Colon (tissue), 2 donors: ENCODE measurements around the gene NHERF1.

Experiments
- FAIRE-seq: peaks from 2 replicates; lab custom pipeline; 2012; peaks lifted over from hg19 to GRCh38; lab: Jason Lieb, UNC
- donor health status: control.
- donor health status: control.

NHERF1 gene

DNA sequence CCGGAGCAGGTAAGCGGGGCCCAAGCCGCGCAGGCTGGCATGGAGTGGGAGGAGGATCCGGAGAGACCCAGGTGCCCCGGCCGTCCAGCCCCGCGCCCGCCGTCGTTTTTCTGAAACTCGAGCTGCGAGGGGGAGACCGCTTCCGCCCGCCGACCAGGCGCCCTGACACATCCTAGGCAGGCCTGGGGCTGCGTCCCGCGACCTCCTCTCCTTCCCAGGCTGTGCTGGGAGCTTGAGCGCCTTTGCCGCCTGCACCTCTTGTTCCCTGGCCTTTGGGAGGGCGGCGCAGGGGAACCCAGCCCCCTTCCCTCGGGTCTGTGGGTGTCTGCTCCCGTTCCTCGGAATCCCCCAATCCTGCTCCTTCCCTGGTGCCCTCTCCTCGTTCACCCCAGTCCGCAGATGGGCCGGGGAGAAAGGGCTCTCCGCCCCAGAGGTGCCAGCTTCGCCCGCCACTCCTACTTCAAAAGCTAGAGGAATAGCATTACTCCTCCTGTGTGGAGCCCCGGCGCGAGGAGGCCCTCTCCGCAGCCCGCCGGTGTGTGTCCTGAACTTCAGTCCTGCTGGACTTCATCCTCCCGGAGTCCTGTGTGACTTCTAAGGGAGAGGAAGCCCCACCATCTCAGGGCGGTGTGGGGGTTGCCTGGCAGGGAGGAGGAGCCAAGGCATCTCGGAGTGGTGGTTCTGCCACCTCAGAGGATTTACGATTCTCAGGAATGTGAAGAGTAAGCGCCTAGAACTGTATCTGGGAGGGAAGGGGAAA, 1.0 kb downstream of the NHERF1 start:
- no peak for FAIRE-seq

DNA sequence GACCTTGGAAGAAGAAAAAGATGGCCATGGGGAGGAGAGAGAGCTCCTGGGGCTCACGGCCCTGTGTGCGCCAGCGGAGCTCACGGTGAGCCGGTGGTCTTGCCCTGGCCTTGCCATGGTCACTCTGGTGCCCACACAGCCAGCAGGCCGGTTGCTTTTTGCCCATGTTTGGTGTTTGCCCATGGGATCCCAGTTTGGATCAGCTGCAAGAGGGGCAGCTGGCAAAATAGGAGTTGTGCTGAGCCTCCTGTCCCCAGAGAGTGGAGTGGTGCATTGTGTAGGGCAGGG, 1.6 kb downstream of the NHERF1 start:
- no peak for FAIRE-seq

DNA sequence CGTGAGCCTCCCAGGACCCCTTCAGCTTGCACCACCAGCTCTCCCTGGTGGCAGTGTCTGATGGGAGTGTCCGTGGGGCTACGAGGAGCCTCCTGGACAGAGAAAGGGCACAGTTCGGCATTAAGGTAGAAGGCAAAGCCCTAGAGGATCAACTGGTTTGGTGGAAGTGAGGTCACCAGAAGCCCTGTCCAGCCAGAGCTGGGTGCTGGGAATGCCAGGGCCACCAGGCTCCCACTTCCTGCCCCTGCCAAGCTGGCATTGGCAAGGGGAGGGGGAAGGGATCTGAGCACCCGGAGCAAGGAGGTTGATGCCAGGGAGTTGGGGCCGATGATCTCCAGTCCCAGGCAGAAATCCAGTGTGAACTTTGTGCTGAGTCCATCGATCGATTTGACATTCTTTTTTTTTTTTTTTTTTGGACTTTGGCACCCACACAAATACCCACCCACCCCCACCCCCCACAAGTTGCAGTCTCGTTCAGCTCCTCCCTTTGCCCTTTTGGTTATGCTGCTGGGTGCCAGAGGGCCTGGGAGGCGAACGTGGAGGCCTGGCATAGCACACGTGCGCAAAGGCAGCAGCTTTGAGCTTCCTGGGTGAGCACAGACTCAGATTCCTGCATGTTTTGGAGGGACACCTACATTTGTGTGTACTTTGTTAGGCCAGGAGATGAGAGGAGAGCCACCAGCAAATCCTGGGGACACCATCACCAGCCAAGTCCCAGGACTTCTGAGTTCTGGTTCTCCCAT, 2.1 kb downstream of the NHERF1 start:
- no peak for FAIRE-seq

DNA sequence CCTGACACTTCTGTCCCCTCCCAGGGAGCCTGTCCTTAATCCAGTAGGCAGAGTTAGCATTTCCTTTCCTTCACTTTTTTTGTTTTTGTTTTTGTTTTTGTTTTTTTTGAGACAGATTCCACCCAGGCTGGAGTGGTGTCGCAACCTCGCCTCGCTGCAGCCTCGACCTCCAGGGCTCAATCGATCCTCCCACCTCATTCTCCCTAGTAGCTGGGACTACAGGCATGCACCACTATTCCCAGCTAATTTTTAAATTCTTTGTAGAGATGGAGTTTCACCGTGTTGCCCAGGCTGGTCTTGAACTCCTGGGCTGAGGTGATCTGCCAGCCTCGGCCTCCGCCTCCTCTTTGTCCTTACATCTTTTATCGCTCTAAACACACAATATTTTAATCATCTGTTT, 4.0 kb downstream of the NHERF1 start:
- FAIRE-seq, result no peak

DNA sequence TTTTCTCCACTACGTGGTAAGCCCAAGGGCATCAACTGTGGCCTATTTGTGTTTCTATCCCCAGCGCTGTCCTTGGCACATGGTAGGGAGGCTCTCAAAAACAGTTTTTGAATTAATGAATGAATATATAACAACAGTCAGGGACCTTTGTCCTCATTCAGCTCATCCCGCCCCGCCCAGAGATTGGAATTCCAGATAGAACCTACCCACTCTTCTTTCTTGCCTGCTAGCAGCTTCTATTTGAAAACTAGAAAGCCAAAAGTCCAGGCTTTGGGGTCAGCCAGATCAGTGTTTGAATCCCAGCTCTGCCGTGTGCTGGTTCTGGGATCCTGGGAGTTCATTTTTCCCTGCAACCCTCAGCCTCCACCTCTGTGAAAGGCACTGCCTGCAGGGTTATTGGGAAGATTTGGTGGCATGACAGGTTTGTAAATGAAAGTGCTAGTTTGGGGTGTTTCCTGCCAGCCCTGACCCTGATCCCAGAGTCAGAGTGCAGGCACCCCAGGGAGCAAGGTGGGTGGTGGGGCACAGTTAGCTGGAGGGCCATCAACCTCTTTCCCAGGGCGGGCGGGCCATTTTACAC, 4.5 kb downstream of the NHERF1 start:
- FAIRE-seq, result no peak

DNA sequence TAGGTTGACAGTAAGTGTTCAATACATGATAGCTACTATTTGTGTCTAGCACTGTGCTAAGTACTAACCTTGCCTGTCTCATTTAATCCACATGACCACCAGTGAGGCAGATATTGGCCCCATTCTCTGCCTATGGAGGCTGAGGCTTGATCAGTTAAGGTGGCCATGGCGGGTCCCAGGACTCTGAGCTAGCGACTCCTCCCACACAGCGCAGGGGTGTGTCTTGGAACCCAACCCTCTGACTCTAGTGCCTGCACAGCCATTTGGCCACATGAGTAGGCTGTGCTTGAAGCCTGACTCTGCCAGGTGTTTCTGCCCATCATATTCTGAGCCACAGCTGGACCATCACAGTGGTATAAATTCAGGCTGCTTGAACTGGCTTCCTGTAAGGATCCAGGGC, 6.4 kb downstream of the NHERF1 start:
- no peak for FAIRE-seq

DNA sequence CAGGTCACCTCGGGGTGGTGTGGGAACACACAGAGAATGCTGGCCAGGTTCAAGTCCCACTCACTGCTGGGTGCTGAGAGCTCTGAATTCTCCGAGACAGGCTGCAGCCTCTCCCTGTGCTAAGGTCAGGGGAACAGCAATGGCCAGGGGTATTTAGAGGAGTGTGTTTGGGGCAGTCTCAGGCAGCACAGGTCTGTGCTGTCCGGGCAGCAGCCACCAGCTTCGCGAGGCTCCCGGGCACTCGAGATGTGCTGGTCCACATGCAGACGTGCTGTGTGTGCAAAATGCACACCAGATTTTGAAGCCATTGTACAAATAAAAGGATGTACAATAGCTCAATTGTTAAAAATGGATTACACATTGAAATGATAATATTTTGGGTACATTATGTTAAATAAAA, 7.1 kb downstream of the NHERF1 start:
- no peak for FAIRE-seq

DNA sequence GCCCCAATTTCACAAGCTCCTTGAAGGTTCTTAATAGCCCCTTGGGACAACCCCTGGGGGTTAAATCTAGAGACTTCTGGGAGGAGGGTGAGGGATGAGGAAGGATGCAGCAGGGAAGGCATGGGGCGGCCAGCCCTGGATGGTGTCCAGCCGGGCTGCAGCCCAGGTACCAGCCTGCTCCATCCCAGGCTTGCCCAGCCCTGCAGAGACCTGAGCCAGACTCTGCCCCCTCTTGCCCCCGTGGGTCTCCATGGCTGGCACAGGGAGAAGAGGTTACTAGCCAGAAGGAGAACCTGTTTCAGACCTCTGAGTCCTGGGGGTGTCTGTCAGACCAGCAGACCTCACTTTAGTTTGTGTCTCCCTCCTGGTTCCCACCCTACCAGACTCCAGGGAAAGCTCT, 8.5 kb downstream of the NHERF1 start:
- no peak for FAIRE-seq

DNA sequence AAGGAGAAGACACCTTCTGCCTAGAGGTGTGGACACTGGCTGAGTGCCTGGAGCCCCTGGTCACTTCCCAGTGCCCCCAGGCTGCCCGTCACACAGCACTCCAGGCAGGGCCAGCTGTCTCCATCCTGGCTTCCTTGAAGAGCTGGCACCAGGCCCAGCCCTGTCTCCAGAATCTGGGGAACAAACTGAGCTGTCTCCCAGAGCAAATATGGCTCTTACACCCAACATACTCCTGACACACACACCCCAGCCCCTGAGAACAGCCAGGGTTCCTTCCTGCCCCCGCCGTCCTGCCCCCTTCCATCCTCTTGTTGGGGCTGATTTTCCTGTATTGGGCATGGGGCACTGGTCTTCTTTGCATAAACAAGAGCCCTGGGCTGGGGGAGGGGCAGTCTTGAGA, 9.1 kb downstream of the NHERF1 start:
- no peak for FAIRE-seq

DNA sequence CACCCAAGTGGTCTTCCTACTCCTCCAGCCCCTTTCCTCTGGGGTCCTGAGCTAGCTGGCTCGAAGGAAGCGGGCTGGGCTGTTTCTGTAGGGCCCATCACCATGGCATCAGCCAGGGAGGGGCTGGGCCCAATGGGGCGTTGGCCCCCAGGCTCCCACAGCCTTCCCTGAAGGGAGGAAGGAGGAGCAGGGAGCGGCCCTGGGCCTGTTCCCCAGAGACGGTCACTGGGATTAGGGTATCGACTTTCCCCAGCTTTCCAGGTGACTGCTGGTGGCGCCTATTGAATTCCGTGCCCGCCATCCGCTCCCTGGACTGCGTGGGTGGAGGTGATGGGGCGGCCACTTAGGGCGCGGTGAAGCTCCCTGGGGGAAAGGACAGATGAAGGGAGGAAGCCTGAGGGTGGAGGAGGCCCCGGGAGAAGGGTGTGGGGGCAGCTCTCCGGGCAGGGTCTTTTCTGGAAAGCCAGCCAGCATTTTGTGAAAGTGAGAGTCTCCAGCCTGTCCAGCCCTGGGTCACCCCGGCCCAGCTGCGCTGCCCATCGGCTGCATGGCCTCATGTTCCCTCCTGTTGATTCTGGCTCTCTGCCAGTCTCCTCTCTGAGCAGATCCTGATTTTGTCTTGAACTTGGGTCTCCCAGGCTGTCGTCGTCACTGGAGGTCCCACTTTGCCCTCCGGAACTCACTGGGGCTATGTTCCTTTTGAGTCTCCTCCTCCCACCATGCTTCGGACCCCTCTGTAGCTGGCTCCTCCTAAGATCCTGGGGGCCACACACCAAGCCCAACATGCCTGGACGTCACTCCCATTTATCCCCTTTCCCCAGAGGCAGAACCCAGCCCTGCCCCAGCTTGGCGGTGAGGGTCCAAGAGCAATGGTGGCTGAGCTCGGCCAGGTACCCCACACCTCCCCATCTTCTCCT, 9.8 kb downstream of the NHERF1 start:
- FAIRE-seq, result no peak

DNA sequence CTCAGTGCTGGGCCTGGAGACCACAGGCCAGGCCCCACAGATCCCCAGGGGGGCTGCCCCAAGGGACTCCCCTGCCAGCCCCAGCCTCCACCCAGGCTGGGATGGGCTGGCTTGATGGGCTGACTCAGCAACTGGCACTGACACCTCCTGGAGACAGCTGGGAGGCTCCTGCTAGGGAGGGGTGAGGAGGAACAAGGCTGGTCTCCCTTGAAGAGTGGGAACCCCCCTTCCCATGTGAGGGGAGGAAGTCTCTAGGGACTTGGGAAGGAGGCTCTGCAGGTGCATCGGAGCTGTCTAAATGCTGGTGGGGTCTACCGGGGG, 10.4 kb downstream of the NHERF1 start:
- no peak for FAIRE-seq

DNA sequence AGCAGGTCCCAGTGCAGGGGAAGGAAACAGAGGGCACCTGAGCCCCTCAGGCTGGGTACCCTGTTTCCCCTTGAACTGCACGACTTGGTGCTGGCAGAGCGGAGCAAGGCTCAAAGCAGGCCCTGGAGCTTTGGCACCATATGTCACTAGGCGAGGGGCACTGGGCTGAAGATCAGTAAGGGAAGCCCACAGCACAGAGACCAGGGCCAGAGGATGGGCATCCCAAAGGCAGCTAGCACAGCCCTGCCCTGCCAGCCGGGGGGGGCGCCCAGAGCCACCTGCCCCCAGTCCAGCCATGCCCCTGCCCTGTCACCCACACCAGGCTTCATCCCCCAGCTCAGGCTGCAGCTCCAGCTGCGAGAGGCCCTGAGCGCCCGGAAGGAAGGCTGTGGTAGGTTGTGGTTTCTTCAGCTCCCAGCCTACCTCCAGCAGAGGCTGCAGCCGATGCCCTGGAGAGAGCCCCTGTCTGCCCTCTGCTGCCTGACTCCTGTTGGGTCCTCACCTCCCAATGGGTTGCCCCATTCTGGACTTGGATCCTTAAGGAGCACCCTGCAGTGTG, 10.9 kb downstream of the NHERF1 start:
- FAIRE-seq, result no peak

DNA sequence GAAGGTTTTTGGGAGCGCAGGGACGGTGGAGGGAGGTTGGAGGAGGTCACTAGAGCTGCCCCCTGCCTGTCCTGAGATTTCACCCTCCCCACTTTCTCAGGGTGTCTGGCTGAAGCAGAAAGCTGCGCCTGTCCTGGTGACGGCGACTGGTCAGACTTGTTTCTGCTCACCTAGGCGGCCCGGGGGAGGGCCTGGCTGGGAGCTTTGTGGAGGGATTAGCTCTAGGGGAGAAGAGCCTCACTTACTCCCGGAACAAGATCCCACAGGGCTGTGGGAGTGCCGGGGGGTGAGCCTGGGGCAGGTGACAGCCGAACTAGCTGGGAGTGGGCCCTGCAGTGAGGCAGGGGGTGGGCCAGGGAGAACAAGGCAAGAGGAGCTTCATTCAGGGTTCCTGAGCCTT, 11.5 kb downstream of the NHERF1 start:
- no peak for FAIRE-seq

DNA sequence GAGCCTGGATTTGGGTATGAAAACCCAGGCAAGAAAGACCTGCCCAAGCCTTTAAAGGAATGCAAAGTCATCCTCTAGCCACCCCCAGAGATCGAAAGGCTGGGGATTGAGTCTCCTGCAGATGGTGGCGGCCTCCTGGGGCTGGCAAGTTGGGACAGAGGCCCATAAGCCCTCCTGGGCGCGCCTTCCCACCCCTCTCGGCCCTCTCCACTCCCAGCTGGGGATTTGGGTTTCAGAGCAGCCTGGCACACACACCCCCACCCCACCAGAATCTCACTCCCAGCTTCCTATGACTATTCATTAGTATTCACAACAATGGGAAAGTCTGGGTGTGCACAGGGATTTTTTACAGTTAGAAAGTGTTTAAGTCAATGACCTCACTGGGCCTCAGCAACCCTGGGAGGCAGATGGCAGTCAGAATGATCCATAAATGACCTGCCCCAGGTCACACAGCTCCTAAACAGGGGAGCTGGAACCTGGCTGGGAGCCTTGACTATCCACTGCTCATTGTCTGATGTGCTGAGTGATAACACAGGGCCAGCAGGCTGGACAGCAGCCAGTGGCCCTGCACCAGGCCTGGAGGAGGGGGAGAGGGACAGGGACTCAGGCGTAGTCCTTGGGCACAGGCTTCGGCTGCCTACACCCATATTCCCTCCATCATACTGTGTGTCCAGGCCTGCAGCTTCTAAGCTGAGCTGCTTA, 12.1 kb downstream of the NHERF1 start:
- FAIRE-seq, result no peak

DNA sequence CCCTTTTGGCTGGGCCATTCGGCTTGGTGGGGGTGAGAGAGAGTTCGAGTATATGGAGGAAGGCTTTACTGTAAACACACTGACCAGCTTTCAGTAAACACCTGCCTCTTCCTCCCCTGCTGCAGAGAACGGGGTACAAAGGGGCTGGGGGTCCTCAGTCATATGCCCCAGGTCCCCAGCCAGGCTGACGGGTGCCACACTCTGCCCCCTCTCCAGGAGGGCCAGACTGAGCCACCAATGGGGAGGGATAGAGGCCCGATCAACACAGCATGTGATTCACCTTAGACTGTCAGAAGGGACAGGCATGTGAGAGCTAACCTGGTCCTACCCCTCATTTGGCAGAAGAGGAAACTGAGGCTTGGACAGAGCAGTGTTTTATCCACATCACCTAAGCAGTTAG, 13.0 kb downstream of the NHERF1 start:
- no peak for FAIRE-seq

DNA sequence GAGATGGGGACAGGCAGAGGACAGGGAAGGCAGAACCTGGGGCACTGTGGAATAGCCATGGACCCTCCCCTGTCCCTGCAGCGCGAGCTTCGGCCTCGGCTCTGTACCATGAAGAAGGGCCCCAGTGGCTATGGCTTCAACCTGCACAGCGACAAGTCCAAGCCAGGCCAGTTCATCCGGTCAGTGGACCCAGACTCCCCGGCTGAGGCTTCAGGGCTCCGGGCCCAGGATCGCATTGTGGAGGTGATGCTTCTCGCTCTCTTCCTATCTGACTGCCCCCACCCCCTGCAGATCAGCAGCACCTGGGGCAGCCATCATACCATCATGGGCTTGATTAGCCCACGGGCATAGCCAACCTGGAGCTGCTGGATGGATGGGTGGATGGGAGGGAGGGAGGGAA, 13.5 kb downstream of the NHERF1 start:
- FAIRE-seq, result no peak

DNA sequence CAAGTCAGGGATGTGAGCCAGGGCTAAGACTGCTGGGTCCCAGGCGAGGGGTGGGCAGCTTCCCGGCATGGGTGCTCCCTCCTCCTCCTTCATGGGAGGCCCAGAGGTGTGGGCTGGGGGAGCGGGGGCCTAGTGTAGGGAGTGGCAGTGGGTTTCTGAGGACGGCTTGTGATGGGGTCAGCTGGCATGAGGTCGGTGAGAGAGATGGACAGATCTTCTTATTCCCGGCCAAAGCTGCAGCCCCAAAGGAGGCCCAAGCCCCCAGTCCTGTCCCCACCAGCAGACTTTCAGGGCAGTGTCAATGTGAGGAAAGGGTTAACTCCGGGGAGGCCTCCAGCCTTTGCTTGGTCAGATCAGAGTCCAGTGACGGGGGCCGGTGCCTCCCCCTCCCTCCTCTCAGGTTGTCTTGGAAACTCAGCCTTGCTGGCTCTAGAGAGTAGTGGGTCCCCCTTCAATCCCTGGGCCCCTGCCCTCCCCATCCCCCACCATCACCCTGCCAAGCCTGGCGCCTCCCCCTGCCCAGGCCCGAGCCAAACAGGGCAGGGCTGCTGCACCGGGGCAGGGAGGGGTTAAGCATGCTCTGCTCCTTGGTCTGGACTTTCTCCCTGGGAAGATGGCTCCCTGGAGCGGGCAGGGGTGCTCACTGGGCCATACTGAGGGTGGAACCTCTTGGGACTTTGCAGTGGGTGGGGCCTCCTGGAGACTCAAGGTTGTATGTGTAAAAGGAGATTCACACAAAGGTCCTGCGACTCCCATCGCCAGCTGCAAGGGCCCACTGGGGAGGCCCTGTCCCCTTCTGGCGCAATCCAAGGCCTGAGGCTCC, 15.3 kb downstream of the NHERF1 start:
- FAIRE-seq, result no peak

DNA sequence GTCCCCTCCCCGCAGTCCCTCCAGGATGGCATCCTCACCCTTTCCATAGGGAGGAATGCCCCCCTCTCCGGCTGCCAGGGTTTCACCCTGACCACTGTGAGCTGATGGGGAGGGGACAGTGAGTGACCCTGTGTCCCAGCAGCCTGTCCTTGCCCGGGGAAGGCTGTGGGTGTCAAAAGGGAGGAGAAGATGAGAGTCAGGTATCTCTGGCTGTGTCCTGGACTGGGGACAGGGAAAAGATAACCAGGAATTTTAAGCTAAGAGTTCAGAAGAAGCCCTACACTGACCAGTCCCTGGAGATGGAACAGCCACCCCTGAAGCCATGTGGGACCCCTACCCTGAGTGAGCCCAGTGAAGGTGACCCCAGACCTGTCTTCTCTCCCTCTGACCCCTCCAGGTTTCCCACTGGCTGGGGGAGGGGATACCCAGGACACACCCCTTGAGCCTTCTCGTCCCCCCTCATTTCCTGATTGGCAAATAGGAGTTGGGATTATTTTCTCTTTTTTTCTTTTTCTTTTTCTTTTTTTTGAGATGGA, 16.4 kb downstream of the NHERF1 start:
- no peak for FAIRE-seq

DNA sequence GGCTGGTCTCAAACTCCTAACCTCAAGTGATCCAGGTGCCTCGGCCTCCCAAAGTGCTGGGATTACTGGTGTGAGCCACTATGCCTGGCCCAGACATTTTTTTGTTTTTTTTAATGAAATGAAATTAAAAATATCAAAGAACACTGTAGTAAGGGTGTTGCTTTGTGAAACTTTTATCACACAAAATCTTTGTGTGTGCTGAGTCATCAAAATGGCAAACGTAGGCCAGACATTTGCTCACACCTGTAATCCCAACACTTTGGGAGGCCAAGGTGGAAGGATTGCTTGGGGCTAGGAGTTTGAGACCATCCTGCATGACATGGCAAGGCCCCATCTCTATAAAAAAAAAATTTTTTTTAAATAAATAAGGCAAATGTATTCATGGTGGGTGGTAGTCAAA, 18.0 kb downstream of the NHERF1 start:
- no peak for FAIRE-seq

DNA sequence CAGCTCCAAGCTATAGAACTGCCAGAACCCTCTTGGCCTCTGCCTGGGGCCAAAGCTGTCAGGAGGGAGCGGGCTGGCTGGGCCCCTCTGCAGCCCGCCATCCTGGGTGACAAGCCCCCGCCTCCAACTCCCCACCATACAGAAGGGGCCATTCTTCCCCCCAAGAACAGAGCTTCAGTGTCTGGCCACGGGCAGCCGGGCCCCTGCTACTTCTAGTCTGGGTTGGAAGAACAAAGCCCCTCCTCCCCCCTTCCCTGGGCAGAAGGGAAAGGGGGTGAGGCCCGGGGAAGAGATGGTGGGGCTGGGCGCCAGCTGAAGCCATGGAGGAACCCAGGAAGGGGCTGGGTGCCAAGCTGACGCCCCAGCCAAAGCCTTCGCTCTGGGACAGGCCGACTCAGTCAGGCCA, 18.7 kb downstream of the NHERF1 start:
- FAIRE-seq, result no peak
